GM23338 (cell line): ENCODE data around the gene DNAJA1. TPM values are rescaled to one million over a fixed set of nuclear protein-coding genes. Genes with fewer than 3 reads are reported as not detected.

ENCODE experiments used
- ATAC-seq: fragments of 200-7000 bp; cut with Tn5 transposase; 3 replicates; pipeline ENCODE4 v1.9.1; 2020
- DNase-seq: peaks from one replicate; pipeline ENCODE4 v3.0.0-alpha.2; 2015; ENCODE audit warnings: low spot score
- H2AFZ ChIP-seq: fragments of 200-600 bp; sonication (generic); 2 replicates; pipeline ENCODE4 v1.8.0; 2016; ENCODE audit warnings: antibody characterized with exemption, mild to moderate bottlenecking, moderate library complexity
- H3F3A ChIP-seq: fragments of 200-600 bp; sonication (generic); replicated peaks from 2 replicates; pipeline ENCODE4 v1.8.0; 2017; ENCODE audit warnings: antibody characterized with exemption, mixed run types, low read depth
- H3K27ac ChIP-seq: fragments of 200-600 bp; sonication (generic); 2 replicates; pipeline ENCODE4 v1.6.1; 2016; ENCODE audit warnings: low read depth
- H3K27me3 ChIP-seq: fragments of 200-600 bp; sonication (generic); 2 replicates; pipeline ENCODE4 v1.8.0; 2016; ENCODE audit warnings: mild to moderate bottlenecking, mixed run types, moderate library complexity; ENCODE audit not compliant: insufficient read depth
- H3K36me3 ChIP-seq: fragments of 200-600 bp; sonication (generic); 2 replicates; pipeline ENCODE4 v1.8.0; 2016; ENCODE audit warnings: mild to moderate bottlenecking; ENCODE audit not compliant: insufficient read depth
- H3K4me1 ChIP-seq: fragments of 200-600 bp; sonication (generic); 2 replicates; pipeline ENCODE4 v1.8.0; 2016; ENCODE audit warnings: mild to moderate bottlenecking, moderate library complexity; ENCODE audit not compliant: insufficient read depth
- H3K4me2 ChIP-seq: fragments of 200-600 bp; sonication (generic); 2 replicates; pipeline ENCODE4 v1.7.1; 2017; ENCODE audit warnings: mixed run types
- H3K4me3 ChIP-seq: fragments of 200-600 bp; sonication (generic); 2 replicates; pipeline ENCODE4 v1.6.1; 2016; ENCODE audit warnings: mixed run types
- H3K79me2 ChIP-seq: fragments of 200-600 bp; sonication (generic); replicated peaks from 2 replicates; pipeline ENCODE4 v1.8.0; 2017; ENCODE audit warnings: mild to moderate bottlenecking; ENCODE audit not compliant: insufficient read depth
- H3K9me2 ChIP-seq: fragments of 200-600 bp; sonication (generic); 2 replicates; pipeline ENCODE4 v1.8.0; 2017; ENCODE audit not compliant: insufficient read depth
- H4K20me1 ChIP-seq: fragments of 200-600 bp; sonication (generic); replicated peaks from 2 replicates; pipeline ENCODE4 v1.8.0; 2017; ENCODE audit warnings: mild to moderate bottlenecking; ENCODE audit not compliant: insufficient read depth
- H3K27ac Mint-ChIP-seq: 2 replicates; pipeline ENCODE4 v1.8.0; 2020; ENCODE audit warnings: inconsistent platforms, mild to moderate bottlenecking, moderate library complexity, mixed read lengths
- H3K27me3 Mint-ChIP-seq: 3 replicates; pipeline ENCODE4 v1.8.0; 2022; ENCODE audit warnings: low read depth, mild to moderate bottlenecking, moderate library complexity, mixed read lengths, inconsistent platforms; ENCODE audit not compliant: insufficient read depth, poor library complexity
- H3K36me3 Mint-ChIP-seq: 3 replicates; pipeline ENCODE4 v1.8.0; 2021; ENCODE audit warnings: low read depth, mild to moderate bottlenecking, inconsistent platforms, moderate library complexity, mixed read lengths
- H3K4me1 Mint-ChIP-seq: 3 replicates; pipeline ENCODE4 v1.8.0; 2020; ENCODE audit warnings: mild to moderate bottlenecking, inconsistent platforms, mixed read lengths
- H3K4me3 Mint-ChIP-seq: 3 replicates; pipeline ENCODE4 v1.8.0; 2021; ENCODE audit warnings: moderate library complexity, mild to moderate bottlenecking, inconsistent platforms, mixed read lengths
- H3K9me3 Mint-ChIP-seq: 3 replicates; pipeline ENCODE4 v1.8.0; 2020; ENCODE audit warnings: moderate library complexity, mild to moderate bottlenecking, inconsistent platforms, mixed read lengths
- CREB1 ChIP-seq: fragments of 250-450 bp; sonication (Bioruptor Pico); IDR thresholded peaks from 2 replicates; pipeline ENCODE4 v1.5.0; 2020; ENCODE audit warnings: low read depth, mild to moderate bottlenecking, moderate library complexity
- CTCF ChIP-seq, 2 experiments: fragments of 200-600 bp in 1 of 2; sonication (generic) in 1 of 2; conservative IDR thresholded peaks; 2 replicates each; pipeline versions ENCODE4 v1.5.1 to v1.6.1; 2016 to 2017; ENCODE audit warnings: antibody characterized with exemption in 2 of 2, low read depth in 2 of 2, mild to moderate bottlenecking in 2 of 2, moderate library complexity in 1 of 2
- ETS1 ChIP-seq: IDR thresholded peaks from 2 replicates; pipeline ENCODE4 v1.6.1; 2016; ENCODE audit warnings: antibody characterized with exemption
- EZH2 ChIP-seq: fragments of 200-600 bp; sonication (generic); IDR thresholded peaks from one replicate; pipeline ENCODE4 v1.8.0; 2017; ENCODE audit warnings: antibody characterized with exemption, mild to moderate bottlenecking, low read depth; ENCODE audit not compliant: unreplicated experiment
- EZH2phosphoT487 ChIP-seq: fragments of 200-600 bp; sonication (generic); IDR thresholded peaks from one replicate; pipeline ENCODE4 v1.8.1; 2018; ENCODE audit warnings: antibody characterized with exemption; ENCODE audit not compliant: unreplicated experiment
- JUNB ChIP-seq: IDR thresholded peaks from one replicate; pipeline ENCODE4 v1.6.1; 2016; ENCODE audit warnings: antibody characterized with exemption; ENCODE audit not compliant: unreplicated experiment
- NANOG ChIP-seq: IDR thresholded peaks from 2 replicates; pipeline ENCODE4 v1.6.1; 2016; ENCODE audit warnings: antibody characterized with exemption, borderline replicate concordance
- POLR2AphosphoS5 ChIP-seq: IDR thresholded peaks from 2 replicates; pipeline ENCODE4 v1.6.1; 2016; ENCODE audit warnings: antibody characterized with exemption, low read depth
- REST ChIP-seq: IDR thresholded peaks from one replicate; pipeline ENCODE4 v1.6.1; 2018; ENCODE audit warnings: antibody characterized with exemption; ENCODE audit not compliant: unreplicated experiment
- STAT1 ChIP-seq: IDR thresholded peaks from one replicate; pipeline ENCODE4 v1.6.1; 2016; ENCODE audit warnings: antibody characterized with exemption; ENCODE audit not compliant: unreplicated experiment
- ZNF114 ChIP-seq: fragments of 250-450 bp; sonication (Bioruptor Pico); IDR thresholded peaks from 2 replicates; pipeline ENCODE4 v1.5.0; 2020; ENCODE audit warnings: mild to moderate bottlenecking, moderate library complexity
- ZNF331 ChIP-seq: fragments of 250-450 bp; sonication (Bioruptor Pico); IDR thresholded peaks from 2 replicates; pipeline ENCODE4 v1.5.0; 2020; ENCODE audit warnings: low read depth, mild to moderate bottlenecking, moderate library complexity
- polyA plus RNA-seq: library from polyadenylated mRNA; unstranded; fragments of >200 nt; fragmentation: Nextera tagmentation; extraction: Ambion mirVana; gene quantifications from 2 replicates; pipeline ENCODE4 v1.2.1, GENCODE V29; 2016
- total RNA-seq: library from RNA; depleted of rRNA; stranded (reverse); fragments of >200 nt; shearing (Covaris generic); gene quantifications from 2 replicates; pipeline ENCODE4 v1.2.3, GENCODE V29; 2014

Gene DNAJA1
- total and polyA plus RNA-seq, 2 experiments from 2014 or later = 95.4 to 115 TPM

GRCh38 chr9:32978051-32978450 lies 47.0 kb upstream of the DNAJA1 start:
- Histone ChIP-seq H2AFZ (no peak overlapping the region), H3K4me2 (no peak overlapping the region), H3K79me2 (no peaks in the 10 kb centered on the region), H3K4me1 (no peaks in the 10 kb centered on the region), H4K20me1 (no peaks in the 10 kb centered on the region; the same call in 1 of the 2 replicates), H3K9me2 (no peaks in the 10 kb centered on the region), H3K27me3 (no peaks in the 10 kb centered on the region), H3K36me3 (peaks cover 13% of the 10 kb centered on the region; the same call in 1 of the 2 replicates), H3F3A (no peaks in the 10 kb centered on the region), H3K27ac (no peak overlapping the region), H3K4me3 (no peak overlapping the region)
- ATAC-seq = no peak
- H3K4me1 Mint-ChIP-seq = no peaks in the 10 kb centered on the region
- no peak overlapping the region for H3K4me3 Mint-ChIP-seq
- H3K27ac Mint-ChIP-seq = no peak overlapping the region
- no peak for DNase-seq
- no peak for TF ChIP-seq NANOG
- no peak for TF ChIP-seq CREB1 (CRISPR knock-in tag)
- TF ChIP-seq JUNB = no peak
- no peak for TF ChIP-seq REST
- TF ChIP-seq EZH2 = no peak
- no peak for TF ChIP-seq ETS1
- no peak for TF ChIP-seq ZNF114
- peaks cover 39% of the 10 kb centered on the region for H3K36me3 Mint-ChIP-seq
- no peaks in the 10 kb centered on the region for H3K27me3 Mint-ChIP-seq
- H3K9me3 Mint-ChIP-seq = no peaks in the 10 kb centered on the region

- no peak overlapping the region for H2AFZ ChIP-seq
- no peak for DNase-seq
- H3K4me2 ChIP-seq = no peak overlapping the region
- no peaks in the 10 kb centered on the region for H3F3A ChIP-seq
- H3K27ac ChIP-seq = no peak overlapping the region
- no peak overlapping the region for H3K4me3 ChIP-seq
- no peaks in the 10 kb centered on the region for H3K4me1 ChIP-seq
- no peak overlapping the region for H3K4me3 Mint-ChIP-seq
- no peak overlapping the region for H3K27ac Mint-ChIP-seq
- peaks cover 17% of the 10 kb centered on the region for H3K79me2 ChIP-seq
- ATAC-seq = no peak
- H4K20me1 ChIP-seq = peaks cover 8% of the 10 kb centered on the region
- H3K9me3 Mint-ChIP-seq = no peaks in the 10 kb centered on the region
- H3K9me2 ChIP-seq = no peaks in the 10 kb centered on the region
- H3K4me1 Mint-ChIP-seq = no peaks in the 10 kb centered on the region
- no peaks in the 10 kb centered on the region for H3K27me3 ChIP-seq
- H3K36me3 ChIP-seq = peaks cover 23% of the 10 kb centered on the region
- H3K27me3 Mint-ChIP-seq = peaks cover 4% of the 10 kb centered on the region
- H3K36me3 Mint-ChIP-seq = peaks cover 56% of the 10 kb centered on the region
- TF ChIP-seq EZH2phosphoT487 = no peak
- TF ChIP-seq ETS1 = no peak
- TF ChIP-seq EZH2 = no peak
- no peak for TF ChIP-seq CREB1 (CRISPR knock-in tag)
- TF ChIP-seq REST = no peak
- TF ChIP-seq ZNF331 = no peak
- no peak for TF ChIP-seq JUNB
- no peak for TF ChIP-seq STAT1
- TF ChIP-seq CTCF (conservative IDR thresholded peaks at IDR 0.05; ENCODE audit: low read depth in 2 of 2) = no peak
- TF ChIP-seq POLR2AphosphoS5 = no peak
- no peak for TF ChIP-seq NANOG
These were observed 38.1 kb upstream of the DNAJA1 start for GRCh38 chr9:32986971-32987370.
